Lower lobe of right lung (tissue), 2 donors: Measurements from ENCODE around the gene EIF1AY. TPM values are rescaled to one million over a fixed set of nuclear protein-coding genes. Genes with fewer than 3 reads are reported as not detected.
"Not testable (repeated sequence)": the region's sequence is repeated elsewhere in the genome, so short reads cannot be mapped to it uniquely, and the experiment has no call there.

Source experiments
- ATAC-seq, 2 donors: fragments of 200-7000 bp; cut with Tn5 transposase; one replicate each; pipeline ENCODE4 v1.9.1; 2020 to 2022; ENCODE audit warnings: mild to moderate bottlenecking in 2 of 2, moderate library complexity in 2 of 2
- DNase-seq: peaks from one replicate; pipeline ENCODE4 v3.0.0-alpha.2; 2020
- H3K27ac ChIP-seq: fragments of 200-600 bp; one replicate; pipeline ENCODE4 v1.8.0; 2022
- H3K27me3 ChIP-seq: fragments of 200-600 bp; one replicate; pipeline ENCODE4 v1.8.0; 2022; ENCODE audit warnings: low read depth
- H3K36me3 ChIP-seq: fragments of 200-600 bp; one replicate; pipeline ENCODE4 v1.8.0; 2022; ENCODE audit warnings: mild to moderate bottlenecking
- H3K4me1 ChIP-seq: fragments of 200-600 bp; one replicate; pipeline ENCODE4 v1.8.0; 2022
- H3K4me3 ChIP-seq: fragments of 200-600 bp; one replicate; pipeline ENCODE4 v1.8.0; 2022; ENCODE audit warnings: mild to moderate bottlenecking
- H3K9me3 ChIP-seq: fragments of 200-600 bp; one replicate; pipeline ENCODE4 v1.8.0; 2022
- intact Hi-C: fragments of 100-400 bp; cut with DNase I; formaldehyde crosslinking; loops from one replicate; pipeline ENCODE4 v1.11.0; 2022
- total RNA-seq: library from RNA; stranded (reverse); fragmentation: NEBNext Ultra II Directional; extraction: Animal tissue kit (Norgen Biotek cat#: 25700); gene quantifications from one replicate; pipeline ENCODE4 v1.2.1, GENCODE V29; 2021
- TF ChIP-seq, protein P1 (sequence below): fragments of 200-600 bp; IDR thresholded peaks from one replicate; pipeline ENCODE4 v1.8.0; 2022; ENCODE audit warnings: antibody characterized with exemption, mild to moderate bottlenecking
- donor health status: DM: no; HTN: yes; CAD: no; lungs with severe emphysema.

The EIF1AY gene
- total RNA-seq, 1 donor from 2014 or later = 22.4 TPM

DNA sequence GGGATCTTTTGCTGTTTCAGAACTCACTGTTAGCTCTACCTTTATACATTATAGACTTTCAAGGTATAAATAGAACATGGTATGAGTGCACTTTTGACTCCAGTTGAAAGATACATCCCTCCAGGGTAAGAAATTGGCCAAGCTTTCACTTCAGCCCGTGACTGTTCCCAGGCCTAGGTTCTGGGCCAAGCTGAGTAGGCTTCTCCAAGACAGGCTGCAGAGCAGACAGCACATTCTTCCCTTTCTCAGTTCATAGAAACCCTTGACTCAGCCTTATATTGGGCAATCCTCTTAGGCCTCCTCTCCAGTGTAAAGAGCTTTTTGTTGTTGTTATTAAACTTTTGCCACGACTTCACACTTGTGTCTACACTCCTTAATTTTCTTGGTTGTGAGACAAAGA, 29.5 kb upstream of the EIF1AY start:
- no peaks in the 10 kb centered on the region for H3K27me3 ChIP-seq
- TF ChIP-seq, protein P1, sequence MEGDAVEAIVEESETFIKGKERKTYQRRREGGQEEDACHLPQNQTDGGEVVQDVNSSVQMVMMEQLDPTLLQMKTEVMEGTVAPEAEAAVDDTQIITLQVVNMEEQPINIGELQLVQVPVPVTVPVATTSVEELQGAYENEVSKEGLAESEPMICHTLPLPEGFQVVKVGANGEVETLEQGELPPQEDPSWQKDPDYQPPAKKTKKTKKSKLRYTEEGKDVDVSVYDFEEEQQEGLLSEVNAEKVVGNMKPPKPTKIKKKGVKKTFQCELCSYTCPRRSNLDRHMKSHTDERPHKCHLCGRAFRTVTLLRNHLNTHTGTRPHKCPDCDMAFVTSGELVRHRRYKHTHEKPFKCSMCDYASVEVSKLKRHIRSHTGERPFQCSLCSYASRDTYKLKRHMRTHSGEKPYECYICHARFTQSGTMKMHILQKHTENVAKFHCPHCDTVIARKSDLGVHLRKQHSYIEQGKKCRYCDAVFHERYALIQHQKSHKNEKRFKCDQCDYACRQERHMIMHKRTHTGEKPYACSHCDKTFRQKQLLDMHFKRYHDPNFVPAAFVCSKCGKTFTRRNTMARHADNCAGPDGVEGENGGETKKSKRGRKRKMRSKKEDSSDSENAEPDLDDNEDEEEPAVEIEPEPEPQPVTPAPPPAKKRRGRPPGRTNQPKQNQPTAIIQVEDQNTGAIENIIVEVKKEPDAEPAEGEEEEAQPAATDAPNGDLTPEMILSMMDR = no peak
- intact Hi-C loops = no loop called here

DNA sequence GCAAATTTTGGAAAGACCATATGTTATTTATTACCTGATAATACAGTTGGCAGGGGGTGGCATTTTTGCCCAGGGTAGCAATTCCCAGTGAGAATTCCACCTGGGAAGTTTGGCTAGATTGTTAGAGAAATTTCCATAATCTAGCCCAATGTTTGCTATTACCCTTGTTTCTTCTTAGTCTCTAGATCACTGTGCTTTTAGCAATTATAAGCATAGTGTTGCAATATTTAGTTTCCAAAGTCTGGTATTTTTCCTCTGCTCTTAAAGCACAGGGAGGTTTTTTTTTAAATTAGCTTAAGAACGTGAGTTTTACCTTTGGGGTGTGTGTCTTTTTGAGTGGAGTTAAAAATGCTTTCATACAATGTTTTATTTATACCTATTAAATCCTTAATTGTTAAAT, 26.3 kb upstream of the EIF1AY start:
- ATAC-seq (no peak), DNase-seq (no peak)
- Histone ChIP-seq H3K27me3 (no peaks in the 10 kb centered on the region), H3K4me3 (no peak overlapping the region), H3K27ac (no peak overlapping the region), H3K9me3 (no peaks in the 10 kb centered on the region), H3K4me1 (no peaks in the 10 kb centered on the region), H3K36me3 (no peaks in the 10 kb centered on the region)
- intact Hi-C loops = no loop called here
- TF ChIP-seq, protein P1 = no peak

More for the DNA sequence above, 29.5 kb upstream of the EIF1AY start:
- no peaks in the 10 kb centered on the region for H3K36me3 ChIP-seq
- no peak overlapping the region for H3K27ac ChIP-seq
- DNase-seq (no peak), ATAC-seq (no peak)
- no peaks in the 10 kb centered on the region for H3K9me3 ChIP-seq
- no peaks in the 10 kb centered on the region for H3K4me1 ChIP-seq
- no peak overlapping the region for H3K4me3 ChIP-seq

DNA sequence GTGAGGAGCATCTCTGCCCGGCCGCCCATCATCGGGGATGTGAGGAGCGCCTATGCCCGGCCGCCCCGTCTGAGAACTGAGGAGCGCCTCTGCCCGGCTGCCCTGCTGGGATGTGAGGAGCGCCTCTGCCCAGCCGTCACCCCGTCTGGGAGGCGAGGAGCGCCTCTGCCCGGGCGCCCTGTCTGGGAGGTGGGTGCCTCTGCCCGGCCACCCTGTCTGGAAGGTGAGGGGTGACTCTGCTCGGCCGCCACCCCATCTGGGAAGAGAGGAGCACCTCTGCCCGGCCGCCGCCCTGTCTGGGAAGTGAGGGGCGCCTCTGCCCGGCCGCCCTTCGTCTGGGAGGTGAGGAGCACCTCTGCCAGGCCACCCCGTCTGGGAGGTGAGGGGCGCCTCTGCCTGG, 23.7 kb upstream of the EIF1AY start:
- no peaks in the 10 kb centered on the region for H3K36me3 ChIP-seq
- TF ChIP-seq, protein P1 = no peak
- intact Hi-C loops = no loop called here
- no peak overlapping the region for H3K27ac ChIP-seq
- no peaks in the 10 kb centered on the region for H3K27me3 ChIP-seq
- DNase-seq (no peak), ATAC-seq (no peak)
- no peaks in the 10 kb centered on the region for H3K9me3 ChIP-seq
- H3K4me3 ChIP-seq = no peak overlapping the region
- no peaks in the 10 kb centered on the region for H3K4me1 ChIP-seq

DNA sequence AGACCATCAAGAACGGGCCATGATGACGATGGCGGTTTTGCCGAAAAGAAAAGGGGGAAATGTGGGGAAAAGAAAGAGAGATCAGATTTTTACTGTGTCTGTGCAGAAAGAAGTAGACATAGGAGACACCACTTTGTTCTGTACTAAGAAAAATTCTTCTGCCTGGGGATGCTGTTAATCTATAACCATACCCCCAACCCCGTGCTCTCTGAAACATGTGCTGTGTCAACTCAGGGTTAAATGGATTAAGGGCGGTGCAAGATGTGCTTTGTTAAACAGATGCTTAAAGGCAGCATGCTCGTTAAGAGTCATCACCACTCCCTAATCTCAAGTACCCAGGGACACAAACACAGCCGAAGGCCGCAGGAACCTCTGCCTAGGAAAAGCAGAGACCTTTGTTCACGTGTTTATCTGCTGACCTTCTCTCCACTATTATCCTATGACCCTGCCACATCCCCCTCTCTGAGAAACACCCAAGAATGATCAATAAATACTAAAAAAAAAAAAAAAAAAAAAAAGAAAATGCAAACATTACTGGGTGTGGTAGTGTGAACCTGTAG, 22.7 kb upstream of the EIF1AY start:
- H3K4me3 ChIP-seq, intact Hi-C loops, DNase-seq, H3K4me1 ChIP-seq, ATAC-seq, H3K27me3 ChIP-seq, H3K36me3 ChIP-seq, H3K9me3 ChIP-seq, H3K27ac ChIP-seq: not testable (repeated sequence)

DNA sequence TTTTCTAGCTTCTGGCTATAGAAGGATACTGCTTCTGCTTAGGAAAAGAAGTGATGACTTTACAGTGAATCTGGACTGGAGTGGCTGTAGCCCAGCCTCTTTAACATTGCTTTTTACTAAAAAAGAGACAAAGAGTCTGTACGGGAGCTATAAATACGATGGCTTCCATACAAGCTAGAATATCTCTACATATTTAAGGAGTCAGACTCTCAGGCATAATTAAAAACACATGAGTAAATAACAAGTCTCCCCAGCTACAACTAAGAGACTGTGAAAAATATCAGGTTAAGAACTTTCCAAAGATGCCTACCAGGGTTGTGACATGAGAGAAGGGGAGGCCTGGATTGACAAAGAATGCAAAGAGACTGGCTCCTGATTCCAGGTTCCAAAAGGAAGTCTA, 19.8 kb upstream of the EIF1AY start:
- H3K27me3 ChIP-seq = no peaks in the 10 kb centered on the region
- no peaks in the 10 kb centered on the region for H3K4me1 ChIP-seq
- intact Hi-C loops = no loop called here
- no peak overlapping the region for H3K27ac ChIP-seq
- no peak overlapping the region for H3K4me3 ChIP-seq
- TF ChIP-seq, protein P1 = no peak
- H3K9me3 ChIP-seq = no peaks in the 10 kb centered on the region
- DNase-seq (no peak), ATAC-seq (no peak)
- no peaks in the 10 kb centered on the region for H3K36me3 ChIP-seq

DNA sequence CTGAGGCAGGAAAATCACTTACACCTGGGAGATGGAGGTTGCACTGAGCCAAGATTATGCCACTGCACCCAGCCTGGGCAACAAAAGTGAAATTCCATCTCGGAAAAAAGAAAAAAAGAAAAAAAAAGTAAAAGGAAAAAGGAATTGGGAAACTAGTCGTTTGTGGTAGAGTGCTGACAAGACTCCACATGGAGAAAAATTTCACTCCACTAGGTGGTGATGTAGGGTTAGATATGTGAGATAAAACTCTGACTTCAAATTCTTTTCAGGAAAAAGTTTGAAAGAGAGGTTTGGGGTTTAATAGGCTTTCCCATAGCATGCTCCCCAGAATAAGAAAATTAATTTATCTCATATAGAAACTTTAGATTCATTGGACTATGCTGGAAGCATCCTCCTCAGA, 16.9 kb upstream of the EIF1AY start:
- DNase-seq (no peak), ATAC-seq (no peak)
- TF ChIP-seq, protein P1 = peak; percentile 38
- intact Hi-C loops = no loop called here
- Histone ChIP-seq H3K36me3 (no peaks in the 10 kb centered on the region), H3K9me3 (no peaks in the 10 kb centered on the region), H3K4me3 (no peak overlapping the region), H3K27ac (no peak overlapping the region), H3K4me1 (no peaks in the 10 kb centered on the region), H3K27me3 (no peaks in the 10 kb centered on the region)
